ENCODE data around the gene NEDD4. TPM values are rescaled to one million over a fixed set of nuclear protein-coding genes. Genes with fewer than 3 reads are reported as not detected.

Gene NEDD4
- total and polyA plus RNA-seq, 2 of the 4 experiments (the other 2 are of a cell fraction): 27.4 to 80.7 TPM

- Histone ChIP-seq H4K5ac (ENCODE audit: low read depth, low read length) (no peak overlapping the region), H4K20me1 (ENCODE audit: insufficient read depth, low read length) (no peaks in the 10 kb centered on the region), H2AK9ac (replicated peaks; ENCODE audit: low read depth, low read length, poor library complexity) (no peak overlapping the region), H4K8ac (ENCODE audit: low read depth in 2 of 2, low read length in 2 of 2) (no peak overlapping the region), H3K23ac (ENCODE audit: low read depth, low read length) (no peak overlapping the region), H3K4me2 (ENCODE audit: low read depth, low read length) (no peak overlapping the region), H3K27ac (ENCODE audit: insufficient read depth, low read length) (no peak overlapping the region), H2BK5ac (ENCODE audit: low read depth, low read length, poor library complexity, severe bottlenecking) (no peak overlapping the region), H3K56ac (ENCODE audit: extremely low read depth, insufficient read depth, low read length) (no peak overlapping the region), H2BK20ac (ENCODE audit: low read depth, low read length) (no peak overlapping the region), H3K9me1 (ENCODE audit: insufficient read depth, low read length) (no peaks in the 10 kb centered on the region), H3K4me3 (ENCODE audit: insufficient read depth, low read depth, low read length) (no peak overlapping the region), H3K9me3 (ENCODE audit: control insufficient read depth, insufficient read depth, low read length) (no peaks in the 10 kb centered on the region), H3K4ac (ENCODE audit: low read depth, low read length) (no peak overlapping the region), H3K9ac (ENCODE audit: low read depth, low read length) (no peak overlapping the region), H2BK120ac (ENCODE audit: low read depth, low read length) (no peak overlapping the region), H2AK5ac (ENCODE audit: low read depth, low read length) (no peak overlapping the region), H3K4me1 (ENCODE audit: control insufficient read depth, insufficient read depth, low read length) (no peaks in the 10 kb centered on the region), H2AFZ (replicated peaks; ENCODE audit: low read length, poor library complexity) (no peak overlapping the region), H3K27me3 (ENCODE audit: control insufficient read depth, insufficient read depth, low read length) (no peaks in the 10 kb centered on the region), H2BK15ac (ENCODE audit: low read depth, low read length) (no peak overlapping the region), H4K91ac (ENCODE audit: insufficient read depth, low read depth, low read length) (no peak overlapping the region), H3K79me1 (ENCODE audit: low read depth in 1 of 2, low read length in 2 of 2) (no peaks in the 10 kb centered on the region), H3K18ac (ENCODE audit: low read depth, low read length) (no peak overlapping the region), H3K14ac (replicated peaks; ENCODE audit: low read depth, low read length) (no peak overlapping the region), H3K36me3 (ENCODE audit: control insufficient read depth, insufficient read depth, low read length) (no peaks in the 10 kb centered on the region)
- in situ Hi-C loops (cut with MboI; ENCODE audit: low sequenced_read_pairs) (no loop called here), intact Hi-C loops (cut with micrococcal nuclease) (no loop called here), dilution Hi-C loops (cut with HindIII; ENCODE audit: low sequenced_read_pairs, unreplicated experiment) (no loop called here)
- no CpG with 5 or more reads among the region's 6 CpGs for WGBS, 2 experiments (ENCODE audit: extremely low coverage in 2 of 2, insufficient read length in 1 of 2)
- POLR2A ChIA-PET (ENCODE audit: unreplicated experiment): no interaction called here
- BruUV-seq (replicated peaks): no TSS peak
- ATAC-seq (ENCODE audit: low read depth): no peak
- no peak for TF ChIP-seq MAFK (IDR thresholded peaks at IDR 0.05; ENCODE audit: low read depth, low read length)
- TF ChIP-seq USF2 (IDR thresholded peaks at IDR 0.05; ENCODE audit: low read depth, low read length): no peak
- no peak for TF ChIP-seq CHD1 (IDR thresholded peaks at IDR 0.05; ENCODE audit: low read depth, low read length)
- TF ChIP-seq RCOR1 (IDR thresholded peaks at IDR 0.05; ENCODE audit: insufficient replicate concordance, low read length): no peak
- no peak for TF ChIP-seq CTCF (conservative IDR thresholded peaks at IDR 0.05; ENCODE audit: low read depth, low read length)
- no peak for TF ChIP-seq CEBPB (IDR thresholded peaks at IDR 0.05; ENCODE audit: low read depth, low read length)
- no peak for TF ChIP-seq ELK1 (IDR thresholded peaks at IDR 0.05; ENCODE audit: borderline replicate concordance, low read depth, low read length)
- no peak for TF ChIP-seq POLR2A (IDR thresholded peaks at IDR 0.05; ENCODE audit: low read depth, low read length)
- no peak for DNase-seq
- CTCF ChIA-PET: no interaction called here
Observed at GRCh38 chr15:56031836-56032235, 38.4 kb upstream of the NEDD4 start.

All from IMR-90 (cell line).